Loucy (cell line): Measurements from ENCODE around the gene NFYA.

Experiments used
- H2AFZ ChIP-seq: fragments of 200-600 bp; sonication (generic); 2 replicates; pipeline ENCODE4 v1.6.0; 2016; ENCODE audit warnings: antibody characterized with exemption, mild to moderate bottlenecking, low read length, moderate library complexity
- H3F3A ChIP-seq: fragments of 200-600 bp; 2 replicates; pipeline ENCODE4 v1.6.0; 2016; ENCODE audit warnings: antibody characterized with exemption, low read depth, mild to moderate bottlenecking
- H3K27me3 ChIP-seq: fragments of 200-600 bp; sonication (generic); 2 replicates; pipeline ENCODE4 v1.6.1; 2014; ENCODE audit warnings: low read length, mild to moderate bottlenecking; ENCODE audit not compliant: insufficient read depth, poor library complexity, severe bottlenecking
- H3K36me3 ChIP-seq: fragments of 200-600 bp; sonication (generic); 2 replicates; pipeline ENCODE4 v1.6.1; 2016; ENCODE audit warnings: low read length; ENCODE audit not compliant: insufficient read depth
- H3K4me1 ChIP-seq: fragments of 200-600 bp; sonication (generic); 2 replicates; pipeline ENCODE4 v1.5.1; 2014; ENCODE audit warnings: low read length, mild to moderate bottlenecking; ENCODE audit not compliant: insufficient read depth, poor library complexity, severe bottlenecking
- H3K4me2 ChIP-seq: fragments of 200-600 bp; sonication (generic); 2 replicates; pipeline ENCODE4 v1.6.0; 2014; ENCODE audit warnings: antibody characterized with exemption, low read length, low read depth, mild to moderate bottlenecking; ENCODE audit not compliant: poor library complexity, severe bottlenecking
- H3K4me3 ChIP-seq: fragments of 200-600 bp; sonication (generic); 2 replicates; pipeline ENCODE4 v1.5.1; 2014; ENCODE audit warnings: low read length, mild to moderate bottlenecking, mixed read lengths; ENCODE audit not compliant: poor library complexity, severe bottlenecking
- H3K79me2 ChIP-seq: fragments of 200-600 bp; sonication (generic); 2 replicates; pipeline ENCODE4 v1.6.1; 2014; ENCODE audit warnings: low read length; ENCODE audit not compliant: insufficient read depth
- H3K9ac ChIP-seq: fragments of 200-600 bp; sonication (generic); 2 replicates; pipeline ENCODE4 v1.6.0; 2014; ENCODE audit warnings: mild to moderate bottlenecking, low read depth, low read length, moderate library complexity; ENCODE audit not compliant: poor library complexity, severe bottlenecking
- H3K9me2 ChIP-seq: fragments of 200-600 bp; sonication (generic); replicated peaks from 2 replicates; pipeline ENCODE4 v1.6.1; 2016; ENCODE audit warnings: low read depth, low read length, mixed read lengths
- H3K9me3 ChIP-seq: fragments of 200-600 bp; sonication (generic); 2 replicates; pipeline ENCODE4 v1.6.1; 2014; ENCODE audit warnings: mild to moderate bottlenecking, antibody characterized with exemption, low read length, low read depth; ENCODE audit not compliant: insufficient read depth
- H4K20me1 ChIP-seq: fragments of 200-600 bp; sonication (generic); 2 replicates; pipeline ENCODE4 v1.6.0; 2014; ENCODE audit warnings: antibody characterized with exemption, low read length, mild to moderate bottlenecking; ENCODE audit not compliant: insufficient read depth, poor library complexity, severe bottlenecking
- CTCF ChIP-seq: fragments of 200-600 bp; sonication (generic); conservative IDR thresholded peaks from 2 replicates; pipeline ENCODE4 v1.5.1; 2014; ENCODE audit warnings: mild to moderate bottlenecking, antibody characterized with exemption, low read length
- EZH2phosphoT487 ChIP-seq: fragments of 200-600 bp; IDR thresholded peaks from 2 replicates; pipeline ENCODE4 v1.6.1; 2018; ENCODE audit warnings: antibody characterized with exemption, mild to moderate bottlenecking, moderate library complexity, borderline replicate concordance

NFYA gene

DNA sequence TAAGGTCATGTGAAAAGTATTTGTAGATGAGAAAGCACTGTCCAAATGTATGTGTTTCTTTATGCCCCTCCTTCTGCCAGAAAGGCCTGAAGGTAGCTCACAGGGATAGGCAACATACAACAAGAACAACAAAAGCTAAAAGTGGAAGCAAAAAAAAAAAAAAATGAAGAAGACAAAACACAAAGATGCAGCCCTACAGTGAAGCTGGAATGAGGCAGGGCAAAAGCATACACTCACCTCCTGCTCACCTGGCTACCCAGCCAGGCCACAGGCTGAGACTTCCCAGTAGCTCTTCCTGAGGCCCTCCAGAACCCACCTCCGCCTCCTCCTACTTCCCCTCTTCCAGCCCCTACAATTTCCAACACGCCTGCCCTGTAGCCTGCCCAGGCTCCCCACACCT, 36.2 kb upstream of the NFYA start:
- no peaks in the 10 kb centered on the region for H3F3A ChIP-seq
- H3K79me2 ChIP-seq: no peaks in the 10 kb centered on the region
- H3K9me2 ChIP-seq: no peaks in the 10 kb centered on the region
- H3K4me1 ChIP-seq: peaks cover 10% of the 10 kb centered on the region
- H3K9ac ChIP-seq: no peak overlapping the region
- H3K9me3 ChIP-seq: no peaks in the 10 kb centered on the region
- H4K20me1 ChIP-seq: no peaks in the 10 kb centered on the region
- H3K4me2 ChIP-seq: no peak overlapping the region
- TF ChIP-seq CTCF (no peak), EZH2phosphoT487 (no peak)
- H3K27me3 ChIP-seq: no peaks in the 10 kb centered on the region
- no peak overlapping the region for H2AFZ ChIP-seq
- H3K36me3 ChIP-seq: no peaks in the 10 kb centered on the region
- no peak overlapping the region for H3K4me3 ChIP-seq

- Histone ChIP-seq H3K9ac (no peak overlapping the region), H3K27me3 (no peaks in the 10 kb centered on the region), H3K36me3 (no peaks in the 10 kb centered on the region), H3K9me2 (no peaks in the 10 kb centered on the region), H2AFZ (no peak overlapping the region), H3K79me2 (no peaks in the 10 kb centered on the region), H4K20me1 (no peaks in the 10 kb centered on the region), H3K4me3 (no peak overlapping the region), H3K4me1 (peaks cover 10% of the 10 kb centered on the region), H3F3A (no peaks in the 10 kb centered on the region), H3K4me2 (no peak overlapping the region), H3K9me3 (no peaks in the 10 kb centered on the region)
- TF ChIP-seq CTCF (no peak), EZH2phosphoT487 (no peak)
Observed at GRCh38 chr6:41037107-41037900, 35.5 kb upstream of the NFYA start.

DNA sequence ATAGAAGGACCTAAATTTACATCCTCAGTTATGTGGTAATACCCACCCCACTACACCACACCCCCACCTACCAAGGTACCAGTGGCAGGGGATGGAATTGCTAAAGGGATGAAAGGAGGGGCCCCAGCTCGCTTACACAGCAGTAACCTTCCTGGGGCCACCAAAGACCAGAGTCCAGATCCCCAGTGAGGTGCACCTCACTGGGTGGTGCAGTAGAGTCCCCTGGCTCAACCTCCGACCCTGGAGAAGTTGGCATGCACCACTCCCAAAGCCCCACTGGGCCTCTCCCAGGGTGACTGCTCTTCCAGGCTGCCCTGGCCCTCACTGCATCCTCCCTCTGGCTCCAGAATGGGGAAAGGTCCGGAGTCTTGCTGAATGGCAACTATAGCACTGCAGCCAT, 34.6 kb upstream of the NFYA start:
- H3K9ac ChIP-seq: no peak overlapping the region
- H3K36me3 ChIP-seq: no peaks in the 10 kb centered on the region
- H2AFZ ChIP-seq: no peak overlapping the region
- no peaks in the 10 kb centered on the region for H3K9me2 ChIP-seq
- H3K4me1 ChIP-seq: peaks cover 10% of the 10 kb centered on the region
- H3K79me2 ChIP-seq: no peaks in the 10 kb centered on the region
- no peaks in the 10 kb centered on the region for H3K9me3 ChIP-seq
- no peaks in the 10 kb centered on the region for H3K27me3 ChIP-seq
- H3F3A ChIP-seq: no peaks in the 10 kb centered on the region
- no peaks in the 10 kb centered on the region for H4K20me1 ChIP-seq
- no peak overlapping the region for H3K4me2 ChIP-seq
- no peak overlapping the region for H3K4me3 ChIP-seq
- TF ChIP-seq EZH2phosphoT487 (no peak), CTCF (no peak)
